SK-N-MC (cell line): ENCODE results near the gene ZNF765.
"Not testable (repeated sequence)": the region's sequence is repeated elsewhere in the genome, so short reads cannot be mapped to it uniquely, and the experiment has no call there.

Source experiments
- DNase-seq: peaks from one replicate; pipeline ENCODE4 v3.0.0-alpha.2; 2011; ENCODE audit warnings: low read depth, low spot score
- H3K27ac ChIP-seq: fragments of 200-600 bp; sonication (generic); 2 replicates; pipeline ENCODE4 v1.5.1; 2016; ENCODE audit warnings: mixed run types
- H3K36me3 ChIP-seq: fragments of 200-600 bp; sonication (generic); 2 replicates; pipeline ENCODE4 v1.6.1; 2017; ENCODE audit warnings: antibody characterized with exemption, low read length, mixed read lengths; ENCODE audit not compliant: insufficient read depth
- H3K4me3 ChIP-seq: fragments of 200-600 bp; sonication (generic); 2 replicates; pipeline ENCODE4 v1.5.1; 2016
- H3K9ac ChIP-seq: fragments of 200-600 bp; sonication (generic); 2 replicates; pipeline ENCODE4 v1.8.0; 2017; ENCODE audit warnings: mixed run types, mixed read lengths; ENCODE audit not compliant: insufficient read length
- H3K9me3 ChIP-seq: fragments of 200-600 bp; sonication (generic); 2 replicates; pipeline ENCODE4 v1.6.1; 2017; ENCODE audit warnings: low read depth, mild to moderate bottlenecking, antibody characterized with exemption, low read length, moderate library complexity, mixed read lengths
- EZH2 ChIP-seq: fragments of 200-600 bp; sonication (generic); IDR thresholded peaks from one replicate; pipeline ENCODE4 v1.6.1; 2017; ENCODE audit warnings: antibody characterized with exemption
- FOXP2 ChIP-seq: optimal IDR thresholded peaks from 2 replicates; pipeline ENCODE3; 2011; ENCODE audit warnings: mild to moderate bottlenecking, moderate library complexity; ENCODE audit not compliant: insufficient read depth; ENCODE audit errors: extremely low read length, control extremely low read depth
- POLR2AphosphoS5 ChIP-seq: IDR thresholded peaks from 2 replicates; pipeline ENCODE4 v1.6.1; 2012; ENCODE audit warnings: mild to moderate bottlenecking, low read depth, low read length, borderline replicate concordance

Gene ZNF765

GRCh38 chr19:53394974-53395839 is at the start of gene ZNF765:
ZNF765 (plus strand) TSS chr19:53395149; CDS start chr19:53398016, 2,867 bp downstream.
- peaks cover 19% of the 10 kb centered on the region for H3K36me3 ChIP-seq
- TF ChIP-seq EZH2, result no peak
- TF ChIP-seq POLR2AphosphoS5, result peak; percentile 88

GRCh38 chr19:53355739-53356138 is 39.2 kb upstream of the ZNF765 start:
- TF ChIP-seq FOXP2, result no peak
- TF ChIP-seq POLR2AphosphoS5, result no peak
- TF ChIP-seq EZH2, result no peak
- Histone ChIP-seq H3K4me3 (no peak overlapping the region), H3K36me3 (peaks cover 31% of the 10 kb centered on the region), H3K27ac (no peak overlapping the region), H3K9ac (no peak overlapping the region), H3K9me3 (peaks cover 22% of the 10 kb centered on the region)
- DNase-seq, result no peak

More at GRCh38 chr19:53394974-53395839, at the start of gene ZNF765:
- Histone ChIP-seq H3K4me3 (peak within 1 kb of the TSS; percentile 97), H3K9me3 (no peaks in the 10 kb centered on the region), H3K9ac (peak within 1 kb of the TSS; percentile 90), H3K27ac (no peak within 1 kb of the TSS)
- DNase-seq, result peak; percentile 44

- Histone ChIP-seq H3K36me3 (peaks cover 8% of the 10 kb centered on the region), H3K9ac (no peak overlapping the region), H3K27ac (no peak overlapping the region), H3K4me3 (no peak overlapping the region), H3K9me3 (peaks cover 7% of the 10 kb centered on the region; the same call in 1 of the 2 replicates)
- TF ChIP-seq FOXP2 (no peak), EZH2 (no peak), POLR2AphosphoS5 (no peak)
- no peak for DNase-seq
Observed at GRCh38 chr19:53357821-53358581, 36.9 kb upstream of the ZNF765 start.

- not testable (repeated sequence) for H3K9me3 ChIP-seq, H3K27ac ChIP-seq, H3K4me3 ChIP-seq, H3K9ac ChIP-seq, DNase-seq, H3K36me3 ChIP-seq
Observed at GRCh38 chr19:53360056-53360455, 34.9 kb upstream of the ZNF765 start.

GRCh38 chr19:53365134-53365898 is 29.6 kb upstream of the ZNF765 start, which contains the start of gene ZNF525:
ZNF525 (plus strand) TSS chr19:53365705; CDS start chr19:53372282, 6,577 bp downstream.
- no peak within 1 kb of the TSS for H3K27ac ChIP-seq
- H3K9ac ChIP-seq, result peak within 1 kb of the TSS; percentile 76
- peak; percentile 16 for DNase-seq

GRCh38 chr19:53365899-53366493 is 29.0 kb upstream of the ZNF765 start:
- peak overlapping the region; percentile 81 for H3K4me3 ChIP-seq

More at GRCh38 chr19:53365134-53365898, 29.6 kb upstream of the ZNF765 start, which contains the start of gene ZNF525:
- no peaks in the 10 kb centered on the region for H3K9me3 ChIP-seq
- no peaks in the 10 kb centered on the region for H3K36me3 ChIP-seq
- peak within 1 kb of the TSS; percentile 81 for H3K4me3 ChIP-seq
- TF ChIP-seq EZH2 (no peak), FOXP2 (no peak), POLR2AphosphoS5 (peak; percentile 85)

GRCh38 chr19:53372196-53372595 is 22.8 kb upstream of the ZNF765 start:
- no peak overlapping the region for H3K4me3 ChIP-seq
- no peak overlapping the region for H3K9ac ChIP-seq
- no peak for TF ChIP-seq EZH2
- no peak for TF ChIP-seq FOXP2
- TF ChIP-seq POLR2AphosphoS5, result no peak
- no peak for DNase-seq
- H3K36me3 ChIP-seq, result peaks cover 13% of the 10 kb centered on the region
- H3K27ac ChIP-seq, result no peak overlapping the region
- 0 out of 2 replicates have a peak, but pooled peaks cover 2% of the 10 kb centered on the region for H3K9me3 ChIP-seq

More at GRCh38 chr19:53365899-53366493, 29.0 kb upstream of the ZNF765 start:
- no peak for TF ChIP-seq EZH2
- TF ChIP-seq POLR2AphosphoS5, result no peak
- TF ChIP-seq FOXP2, result no peak
- H3K9me3 ChIP-seq, result no peaks in the 10 kb centered on the region
- no peak for DNase-seq
- H3K27ac ChIP-seq, result no peak overlapping the region
- H3K36me3 ChIP-seq, result no peaks in the 10 kb centered on the region
- peak overlapping the region; percentile 76 for H3K9ac ChIP-seq
